ENCODE measurements around the gene FANCI.
A peak's percentile ranks its signal among the peaks of the same experiment; 100 is the strongest.

FANCI gene

DNA sequence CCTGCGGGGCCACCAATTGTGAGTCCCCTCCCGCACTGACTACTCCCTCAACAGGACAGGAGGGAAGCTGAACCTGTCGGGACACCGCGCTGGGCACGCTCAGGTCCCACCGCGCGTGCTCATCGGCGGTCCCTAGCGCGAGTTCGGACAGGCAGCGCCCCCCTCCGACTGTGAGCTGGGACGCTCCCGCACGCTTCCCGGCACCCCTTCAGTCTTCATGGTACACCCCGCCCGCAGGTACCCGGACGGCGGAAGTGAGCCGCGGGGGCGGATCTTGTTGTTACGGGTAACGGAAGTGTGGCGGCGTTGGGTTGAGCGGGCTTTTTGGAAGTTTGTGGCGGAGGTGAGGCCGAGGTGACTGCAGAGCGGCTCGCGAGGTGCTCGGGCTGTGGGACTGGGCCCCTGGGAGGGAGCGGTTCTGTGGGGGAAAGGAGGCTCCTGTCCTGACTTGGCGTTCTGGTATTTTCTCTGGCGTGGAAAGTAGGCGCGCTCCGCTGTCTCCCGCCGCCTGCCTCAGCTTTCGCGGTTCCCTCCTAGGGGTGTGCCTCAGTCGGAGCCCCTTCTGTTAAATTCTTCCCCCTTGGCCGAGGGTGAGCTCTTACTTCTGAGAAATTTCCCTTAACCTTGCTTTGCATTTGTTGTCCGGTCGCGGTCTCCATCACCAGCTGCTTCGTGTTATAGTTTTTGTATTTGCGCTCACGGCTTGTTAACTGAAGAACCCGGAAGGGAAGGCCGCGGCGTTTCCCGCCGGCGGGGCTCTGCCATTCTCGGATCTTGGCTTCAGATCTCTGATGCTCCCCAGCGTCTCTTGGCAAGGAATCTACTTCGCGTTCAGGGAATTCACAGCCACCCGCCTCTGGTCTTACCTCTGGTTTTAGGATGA lies at the start of gene FANCI:
Gene FANCI, plus strand, starts transcription at position 289 of the 883 bp plus-strand sequence. CDS start 3,669 bp downstream, outside the sequence.
- peak; percentile 68 for DNase-seq

DNA sequence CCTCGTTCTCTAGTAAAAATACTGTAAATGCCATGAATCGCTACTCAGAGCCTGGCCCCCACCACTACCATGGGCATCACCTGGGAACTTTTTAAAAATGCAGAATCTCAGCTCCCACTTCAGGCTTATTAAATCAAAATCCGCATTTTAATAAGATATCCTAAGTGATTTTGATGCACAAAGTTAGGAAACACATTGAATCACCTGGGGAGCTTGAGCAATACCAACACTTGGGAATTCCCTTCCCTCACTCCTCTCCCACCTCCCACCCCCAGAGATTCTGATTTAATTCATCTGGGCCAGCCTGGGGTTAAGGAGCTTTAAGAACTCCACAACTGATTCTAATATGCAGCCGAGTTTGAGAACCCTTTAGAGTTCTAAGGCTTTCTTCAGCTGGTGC lies 49.2 kb upstream of the FANCI start:
- no peak for DNase-seq

DNA sequence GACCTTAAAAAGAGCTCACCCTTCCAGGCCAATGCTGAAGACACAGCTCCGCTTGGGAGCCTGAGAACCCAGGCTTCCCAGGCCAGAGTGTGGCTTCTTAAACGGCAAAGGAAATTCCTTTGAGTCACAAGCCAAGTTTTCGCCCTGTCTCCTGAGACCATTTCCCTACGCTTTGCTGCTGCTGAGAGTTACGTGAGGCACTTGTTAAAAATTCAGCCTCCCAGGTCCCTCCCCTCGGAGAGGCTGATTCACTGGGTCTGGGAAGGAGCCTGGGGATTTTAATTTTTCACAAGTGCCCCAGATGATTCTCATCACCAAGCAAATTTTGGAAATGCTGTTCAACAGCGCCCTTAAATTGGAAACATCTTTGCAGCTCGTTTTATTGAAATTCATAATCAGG lies 47.9 kb upstream of the FANCI start:
- no peak for DNase-seq

DNA sequence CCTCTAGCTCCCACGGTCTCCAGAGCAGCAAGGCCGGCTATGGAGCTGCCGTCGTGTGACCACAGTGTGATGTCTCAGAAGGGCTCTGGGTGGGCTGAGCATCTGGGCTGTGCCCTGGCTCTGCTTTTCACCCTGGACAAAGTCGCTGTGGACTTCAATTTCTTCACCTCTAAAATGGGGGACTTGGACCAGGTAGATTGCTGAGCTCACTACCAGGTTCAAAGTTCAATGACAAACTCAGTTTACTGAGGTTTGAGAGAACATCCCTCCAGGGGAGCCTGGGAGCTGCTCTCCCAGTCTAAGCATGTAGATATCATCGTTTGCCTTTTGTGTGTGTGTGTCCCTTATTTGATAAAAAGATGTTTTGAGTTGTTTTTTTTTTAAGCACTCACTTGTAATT lies 47.5 kb upstream of the FANCI start:
- no peak for DNase-seq

DNA sequence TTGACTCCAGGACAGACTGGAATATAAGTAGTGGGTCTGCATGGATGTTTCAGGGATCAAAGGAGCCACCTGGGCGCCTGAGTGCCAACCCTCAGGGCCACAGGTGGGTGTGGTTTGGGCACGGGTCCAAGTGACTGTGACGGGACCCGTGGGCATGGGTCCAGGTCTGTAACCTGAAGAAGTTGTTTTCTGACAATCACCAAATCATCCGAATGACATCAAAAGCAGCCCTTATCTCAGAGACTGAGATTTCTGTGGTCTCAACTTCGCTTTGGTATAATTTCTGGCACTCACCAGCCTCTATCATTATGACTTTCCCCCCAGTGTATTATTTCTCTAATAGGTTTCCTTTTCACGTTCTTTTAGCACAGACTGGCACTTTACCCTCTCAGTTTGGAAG lies 46.8 kb upstream of the FANCI start:
- DNase-seq: no peak

DNA sequence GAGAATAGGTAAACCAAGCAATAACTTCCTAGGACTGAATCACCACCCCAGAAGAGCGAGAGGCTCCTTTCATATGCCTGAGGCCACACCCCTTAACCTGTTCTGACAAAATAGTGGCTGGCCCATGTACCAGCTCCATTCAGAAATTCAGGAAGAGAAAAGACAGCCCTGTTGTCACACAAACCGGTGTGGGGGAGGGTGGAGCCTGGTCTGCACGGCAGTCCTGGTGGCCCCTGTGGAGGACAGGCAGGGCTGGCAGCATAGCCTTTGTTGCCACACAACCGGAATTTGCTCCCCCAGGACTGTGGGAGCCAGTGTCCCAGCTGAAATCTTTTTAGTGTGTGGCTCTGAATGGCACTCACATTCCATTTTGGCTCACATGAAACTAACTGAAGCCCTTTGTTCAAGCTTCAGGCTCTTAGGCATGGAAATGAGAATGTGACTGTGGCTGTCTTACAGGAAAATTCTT lies 46.2 kb upstream of the FANCI start:
- no peak for DNase-seq

DNA sequence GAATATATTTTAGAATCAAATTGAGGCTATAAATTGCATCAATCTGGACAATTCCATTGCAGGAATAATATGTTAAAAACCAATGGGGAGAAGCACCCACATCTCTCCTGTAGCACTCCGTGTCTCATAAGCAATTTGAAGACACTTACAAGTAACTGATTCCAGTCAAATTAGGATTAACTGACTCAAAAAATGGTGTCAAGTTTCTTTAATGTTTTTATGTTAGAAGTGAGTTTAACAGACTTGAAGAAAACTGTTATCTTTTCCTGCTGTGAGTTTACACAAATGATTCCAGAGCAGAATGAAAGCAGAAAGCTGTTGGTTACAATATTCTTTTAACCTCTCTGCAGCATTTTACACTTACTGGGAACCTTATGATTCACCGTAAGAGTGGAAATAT lies 45.6 kb upstream of the FANCI start:
- DNase-seq: no peak

DNA sequence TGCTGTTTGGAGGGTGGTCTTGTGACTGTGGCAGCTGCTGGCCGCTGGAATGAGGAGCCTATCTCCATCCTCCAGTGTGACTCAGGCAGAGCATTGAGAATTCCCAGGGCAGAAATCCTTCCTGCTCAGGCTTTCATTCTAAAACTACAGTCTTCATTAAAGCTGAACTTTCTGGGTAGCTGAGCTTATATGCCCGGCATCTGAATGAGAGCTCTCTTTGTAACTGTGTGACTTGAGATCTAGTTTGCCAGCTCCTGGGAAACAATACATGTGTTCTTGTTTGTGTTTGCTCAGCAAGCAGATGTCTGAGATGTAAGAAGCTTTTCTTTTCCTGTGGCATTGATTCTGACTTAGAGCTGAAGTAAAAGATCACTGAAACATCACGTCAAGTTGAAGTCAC lies 44.8 kb upstream of the FANCI start:
- DNase-seq: no peak

DNA sequence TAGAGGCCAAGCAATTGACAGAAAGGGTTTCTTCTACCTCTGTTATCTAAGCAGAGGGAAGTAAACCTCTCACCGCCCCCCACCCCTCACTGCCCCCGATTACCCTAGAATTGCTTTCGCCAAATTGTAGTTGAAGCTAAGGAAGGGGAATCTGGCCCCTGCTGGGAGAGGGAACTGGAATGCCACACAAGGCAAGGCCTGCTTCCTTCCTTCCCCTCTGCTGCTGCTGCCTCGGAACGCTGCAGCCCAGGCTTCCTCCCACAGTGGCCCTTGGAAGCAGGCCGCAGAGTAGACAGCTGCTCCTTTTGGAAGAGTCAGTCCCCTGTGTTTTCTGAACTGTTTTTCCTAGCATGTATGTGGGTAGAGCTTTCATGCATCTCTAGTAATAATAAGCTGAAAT lies 44.0 kb upstream of the FANCI start:
- DNase-seq: no peak

DNA sequence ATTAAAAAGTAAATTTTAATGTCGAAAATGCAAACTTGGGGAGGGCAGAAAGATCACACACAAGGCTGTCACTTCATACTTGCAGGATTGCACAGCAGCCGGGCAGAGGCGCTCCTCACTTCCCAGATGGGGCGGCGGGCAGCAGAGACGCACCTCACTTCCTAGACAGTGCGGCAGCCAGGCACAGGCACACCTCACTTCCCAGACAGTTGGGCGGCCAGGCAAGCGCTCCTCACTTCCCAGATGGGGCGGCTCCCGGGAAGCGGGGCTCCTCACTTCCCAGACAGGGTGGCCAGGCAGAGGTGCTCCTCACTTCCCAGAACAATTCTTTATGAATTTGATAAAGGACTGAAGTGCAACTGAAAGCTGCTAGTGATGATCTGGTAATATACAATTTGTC lies 43.6 kb upstream of the FANCI start:
- DNase-seq: no peak

DNA sequence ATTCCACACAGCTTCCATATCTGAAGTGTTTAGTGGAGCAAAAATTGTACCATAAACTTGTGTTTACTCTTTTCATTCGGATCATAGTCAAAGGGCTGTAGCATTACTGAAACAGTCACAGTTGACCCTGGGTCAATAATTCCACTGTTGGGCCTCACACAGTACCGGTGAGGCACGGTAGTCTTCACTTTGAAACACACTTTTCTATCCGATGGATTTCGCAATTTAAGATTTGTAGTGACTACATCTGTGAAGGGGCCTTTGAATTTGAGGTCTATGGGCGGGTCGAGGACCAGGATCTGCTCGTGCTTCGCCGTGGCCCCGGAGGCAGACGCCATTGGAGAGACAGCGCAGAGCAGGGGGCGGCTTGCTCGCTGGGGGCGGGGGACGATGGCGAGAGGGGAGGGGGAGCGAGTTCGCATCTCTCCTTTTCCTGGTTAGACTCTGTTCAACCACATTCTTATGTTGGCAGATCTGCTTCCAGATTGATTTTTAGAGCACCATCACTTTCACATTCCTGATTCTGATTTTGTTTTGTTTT lies 42.2 kb upstream of the FANCI start:
- no peak for DNase-seq

DNA sequence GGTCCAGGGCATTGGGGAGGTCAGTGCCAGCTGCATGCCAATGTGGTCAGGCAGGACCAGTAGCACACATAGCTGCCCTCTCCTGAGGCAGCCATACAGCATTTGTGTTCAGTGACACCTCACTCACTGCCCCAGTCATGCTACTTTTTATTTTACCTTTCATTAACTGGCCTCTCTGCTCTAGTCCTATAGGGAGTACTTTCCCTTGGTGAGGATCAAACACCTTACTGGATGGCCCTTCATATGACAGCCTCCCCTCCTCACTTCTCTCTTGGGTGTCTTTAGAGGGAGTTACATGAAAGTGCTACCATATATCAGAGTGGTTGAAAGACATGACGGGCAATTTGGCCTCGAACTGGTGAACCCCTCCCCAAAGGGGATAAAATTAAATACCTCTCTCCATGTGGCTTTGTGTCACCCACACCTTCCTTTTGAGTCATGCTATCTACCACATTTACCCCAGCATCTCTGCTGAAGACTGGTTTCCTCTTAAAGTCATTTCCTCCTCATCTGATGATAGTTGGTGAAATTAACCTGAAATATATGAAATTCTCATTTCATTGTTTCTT lies 40.0 kb upstream of the FANCI start:
- DNase-seq: no peak

DNA sequence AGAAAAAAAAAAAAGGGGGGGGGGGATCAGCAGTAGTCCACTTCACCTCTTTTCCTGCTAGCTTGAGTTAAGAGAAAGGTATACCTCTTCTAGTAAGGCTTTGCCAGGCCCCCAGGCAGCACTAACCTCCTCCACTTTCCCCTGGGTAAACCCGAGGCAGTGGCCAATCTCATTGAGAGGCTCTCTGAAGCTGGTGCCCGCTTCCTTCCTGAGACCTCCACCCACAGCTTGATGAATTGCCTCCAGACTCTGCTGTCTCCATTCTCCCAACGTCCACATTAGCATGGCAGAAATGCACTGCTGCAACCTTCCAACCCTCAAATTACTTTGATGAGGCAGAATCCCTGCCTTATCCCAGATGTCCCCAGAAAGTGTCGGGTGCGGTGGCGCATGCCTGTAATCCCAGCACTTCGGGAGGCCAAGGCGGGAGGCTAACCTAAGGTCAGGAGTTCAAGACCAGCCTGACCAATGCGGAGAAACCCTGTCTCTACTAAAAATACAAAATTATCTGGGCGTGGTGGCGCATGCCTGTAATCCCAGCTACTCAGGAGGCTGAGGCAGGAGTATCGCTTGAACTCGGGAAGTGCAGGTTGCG lies 37.7 kb upstream of the FANCI start:
- no peak for DNase-seq

DNA sequence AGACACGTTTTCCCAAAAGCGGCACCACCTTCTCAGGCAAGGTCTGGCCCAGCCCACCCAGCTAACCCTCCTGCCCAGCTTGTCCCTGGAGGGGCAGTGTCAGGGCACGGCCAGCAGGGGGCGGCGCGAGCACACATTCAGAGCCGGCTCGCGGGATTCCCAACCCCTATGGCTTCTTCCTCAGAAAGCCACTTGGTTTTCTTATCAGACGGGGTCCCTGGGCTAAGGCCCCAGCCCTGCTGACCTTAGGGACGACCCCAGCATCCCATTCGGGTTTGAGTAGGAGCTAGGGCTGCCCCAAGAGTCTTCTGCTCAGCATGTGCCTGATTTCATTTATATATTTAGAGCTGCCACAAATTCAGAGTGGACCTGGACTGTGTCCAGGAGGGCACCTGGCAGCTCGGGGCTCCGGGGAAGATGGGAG lies 36.9 kb upstream of the FANCI start:
- DNase-seq: peak; percentile 24

DNA sequence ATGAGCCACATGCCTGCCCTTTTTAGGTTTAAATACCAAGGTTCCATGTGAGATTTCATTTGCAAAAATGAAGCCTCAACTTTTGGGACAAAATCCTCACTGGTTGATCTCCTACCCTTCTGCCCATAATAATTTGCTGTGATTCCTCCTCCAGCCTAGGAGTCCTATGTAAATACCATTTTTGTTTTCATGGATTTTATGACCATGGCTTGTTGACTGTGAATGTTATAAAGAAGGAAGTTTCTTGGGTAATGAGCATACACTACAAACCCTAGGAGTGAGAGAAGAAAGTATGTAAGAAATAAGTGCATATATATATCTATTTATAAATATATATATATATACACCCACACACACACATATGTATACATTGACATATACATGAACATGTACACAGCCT lies 35.5 kb upstream of the FANCI start:
- DNase-seq: no peak

DNA sequence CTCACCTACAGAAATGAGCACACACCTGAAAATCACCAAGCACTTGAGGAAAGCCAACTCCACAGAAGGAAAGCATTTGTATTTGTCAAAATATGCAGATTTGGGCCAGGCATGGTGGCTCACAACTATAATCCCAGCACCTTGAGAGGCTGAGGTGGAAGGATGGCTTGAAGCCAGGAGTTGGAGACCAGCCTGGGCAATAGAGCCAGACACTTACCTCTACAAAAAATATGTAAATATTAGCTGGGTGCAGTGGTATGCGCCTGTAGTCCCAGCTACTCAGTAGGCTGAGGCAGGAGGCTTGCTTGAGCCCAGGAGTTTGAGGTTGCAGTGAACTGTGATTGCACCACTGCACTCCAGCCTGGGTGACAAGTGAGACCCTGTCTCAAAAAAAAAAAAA lies 34.7 kb upstream of the FANCI start:
- DNase-seq: no peak

DNA sequence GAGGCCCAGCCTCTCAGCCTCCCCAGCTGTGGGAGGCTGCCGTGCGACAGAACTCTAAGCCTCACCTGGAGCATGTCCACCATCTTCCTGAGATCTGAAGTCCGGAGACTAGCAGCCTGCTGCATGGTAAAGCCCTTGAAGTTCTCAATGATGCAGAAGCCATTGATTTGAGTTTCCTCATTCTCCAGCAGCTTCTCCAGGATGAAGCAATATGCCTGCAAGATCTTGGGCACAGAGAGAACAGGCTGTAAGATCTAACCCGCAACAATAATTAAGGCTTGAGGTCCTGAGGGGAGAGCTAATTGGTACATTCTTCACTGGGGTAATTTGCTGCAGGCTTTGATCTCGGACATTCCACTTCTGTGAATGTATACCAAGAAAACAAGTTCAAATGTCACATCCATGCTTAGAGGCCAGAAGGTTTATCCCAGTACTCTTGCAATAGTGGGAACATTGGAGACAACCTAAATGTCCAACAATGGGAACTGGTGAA lies 32.1 kb upstream of the FANCI start:
- DNase-seq: no peak

DNA sequence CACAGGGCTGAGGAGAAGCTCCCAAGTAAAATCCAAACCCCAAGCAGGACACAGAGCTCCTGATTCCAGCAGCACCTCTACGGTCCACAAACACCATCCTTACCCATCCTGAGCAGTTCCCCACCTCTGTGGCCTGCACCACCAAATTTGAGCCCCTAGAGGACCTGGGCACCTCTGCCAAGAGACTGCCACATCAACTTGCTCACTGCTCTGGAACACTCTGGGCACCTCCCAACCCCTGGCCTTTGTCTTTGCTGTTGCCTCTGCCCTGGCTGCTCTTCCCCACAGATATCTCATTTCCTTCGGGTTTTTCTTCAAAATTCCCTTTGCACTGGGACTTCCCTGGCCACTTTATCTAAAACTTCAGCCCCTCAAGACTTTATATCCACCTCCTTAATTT lies 28.2 kb upstream of the FANCI start:
- no peak for DNase-seq

DNA sequence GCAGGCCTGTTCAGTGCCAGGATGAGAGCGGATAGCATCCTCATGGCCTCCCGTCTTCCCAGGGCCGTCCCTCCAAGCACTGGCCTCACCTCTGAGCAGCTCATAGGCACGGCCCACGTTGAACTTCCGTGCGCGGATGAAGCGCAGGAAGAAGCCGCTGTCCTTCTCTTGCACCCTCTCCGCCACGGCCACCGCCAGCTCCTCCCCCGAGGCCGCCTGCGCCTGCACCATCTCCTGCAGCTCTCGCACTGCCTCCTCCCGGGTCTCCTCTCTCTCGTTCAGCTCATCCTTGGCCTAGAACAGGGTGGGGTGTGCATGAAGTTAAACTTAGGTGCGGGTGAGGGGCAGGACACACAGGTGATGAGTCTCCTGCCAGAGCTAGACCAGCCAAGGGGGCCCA lies 26.7 kb upstream of the FANCI start:
- DNase-seq: no peak

DNA sequence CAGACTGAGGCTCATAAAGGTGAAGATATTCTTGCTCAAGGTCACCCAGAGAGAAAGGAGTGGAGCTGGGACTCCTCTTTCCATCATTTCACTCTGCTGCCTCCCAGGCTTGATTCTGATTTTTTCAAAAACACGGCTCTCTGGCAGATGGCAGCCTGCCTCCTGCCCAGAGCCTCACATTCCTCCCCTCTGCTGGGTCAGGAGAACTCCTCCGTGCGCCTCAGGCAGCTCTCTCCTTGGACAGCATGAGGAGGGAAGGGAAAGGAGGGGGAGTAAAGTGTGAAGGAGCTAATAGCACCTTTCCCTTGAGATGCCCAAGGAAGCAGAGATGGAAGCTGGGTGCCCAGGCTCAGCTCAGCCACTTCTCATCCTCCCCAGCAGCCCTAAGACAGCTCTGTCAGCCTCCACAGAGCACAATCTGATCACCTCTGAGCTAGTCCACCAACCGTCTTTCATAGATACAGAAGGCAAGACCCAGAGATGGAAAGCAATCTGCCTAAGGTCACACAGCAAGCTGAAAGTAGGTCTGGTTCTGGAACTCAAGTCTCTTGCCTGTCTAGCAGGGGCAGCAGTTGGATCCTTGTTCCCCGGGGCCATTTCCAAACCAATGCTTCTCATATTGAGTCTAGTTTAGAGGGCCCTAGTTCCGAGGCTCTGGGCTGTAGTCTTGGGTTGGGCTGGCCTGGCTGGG lies 25.9 kb upstream of the FANCI start:
- DNase-seq: no peak

DNA sequence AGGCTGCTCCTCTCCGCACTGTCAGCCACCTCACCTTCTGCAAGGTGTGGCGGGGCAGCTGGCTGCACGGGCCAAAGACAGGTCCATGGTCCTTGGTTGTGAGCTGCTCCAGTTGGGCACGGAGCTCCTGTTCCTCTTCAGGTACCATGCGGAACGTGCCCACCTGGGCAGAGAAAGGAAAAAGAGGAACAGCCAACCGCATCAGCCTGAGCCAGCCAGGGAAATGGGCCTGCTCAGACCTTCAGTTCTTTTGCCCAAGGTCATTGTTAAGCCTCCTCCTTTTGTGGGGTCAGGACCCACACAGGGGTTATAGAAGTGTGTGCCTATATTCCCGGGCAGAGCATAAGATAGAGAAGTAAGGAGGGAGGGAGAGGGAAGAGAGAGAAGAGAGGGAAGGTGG lies 25.2 kb upstream of the FANCI start:
- DNase-seq: no peak

DNA sequence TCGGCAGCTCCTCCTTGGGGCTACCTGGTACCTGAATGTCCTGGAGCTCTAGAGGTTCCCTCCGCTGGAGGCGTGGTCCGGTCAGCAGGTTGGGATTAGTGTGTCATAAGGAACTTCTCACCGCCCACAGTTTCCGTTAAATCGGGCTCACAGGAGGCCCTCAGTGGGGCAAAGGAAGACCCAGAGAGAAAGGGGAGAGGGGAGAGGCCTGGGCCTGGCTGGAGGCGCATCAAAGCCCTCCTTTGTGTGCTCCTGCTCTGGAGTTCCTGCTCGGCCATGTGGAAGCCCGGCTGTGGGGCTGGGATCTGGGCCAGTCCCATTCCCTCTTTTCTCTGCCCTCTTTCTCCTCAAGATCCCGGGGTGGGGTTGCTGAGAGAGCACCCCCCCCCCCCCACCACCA lies 22.2 kb upstream of the FANCI start, which contains the start of gene RLBP1:
Gene RLBP1, minus strand, starts transcription at position 37 of the 400 bp plus-strand sequence. CDS start 2,604 bp downstream, outside the sequence.
- DNase-seq: no peak

DNA sequence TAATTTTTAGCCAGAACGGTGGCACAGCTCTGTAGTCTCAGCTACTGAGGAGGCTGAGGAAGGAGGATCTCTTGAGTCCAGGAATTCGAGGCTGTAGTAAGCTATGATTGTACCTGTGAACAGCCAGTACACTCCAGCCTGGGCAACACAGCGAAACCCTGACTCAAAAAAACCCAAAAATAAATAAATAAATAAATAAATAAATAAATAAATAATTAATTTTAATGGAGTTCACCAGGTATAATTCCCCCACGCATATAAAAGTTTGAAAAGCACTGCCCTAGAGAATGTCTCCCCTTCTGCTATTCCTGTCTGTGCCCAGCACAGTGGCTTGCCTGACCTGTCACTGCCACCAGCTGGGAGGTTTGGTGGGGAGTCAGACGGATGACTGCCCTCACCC lies 18.2 kb upstream of the FANCI start:
- no peak for DNase-seq

All from DMS 273 treated with DMSO at 0.1 percent for 48 hours (cell line).